Stimulated activated CD4-positive, alpha-beta T cell treated with anti-CD3 and anti-CD28 coated beads, TNF-alpha, amount 100 ng/mL, for 1 hour (primary cell): ENCODE measurements around the gene MYO1A.
"Not testable (repeated sequence)": the region's sequence is repeated elsewhere in the genome, so short reads cannot be mapped to it uniquely, and the experiment has no call there.

Experiments used
- DNase-seq, 3 donors: peaks; one replicate each; pipeline ENCODE4 v3.0.0-alpha.2; 2020; ENCODE audit warnings: low read depth in 3 of 3, low spot score in 1 of 3

The MYO1A gene

DNA sequence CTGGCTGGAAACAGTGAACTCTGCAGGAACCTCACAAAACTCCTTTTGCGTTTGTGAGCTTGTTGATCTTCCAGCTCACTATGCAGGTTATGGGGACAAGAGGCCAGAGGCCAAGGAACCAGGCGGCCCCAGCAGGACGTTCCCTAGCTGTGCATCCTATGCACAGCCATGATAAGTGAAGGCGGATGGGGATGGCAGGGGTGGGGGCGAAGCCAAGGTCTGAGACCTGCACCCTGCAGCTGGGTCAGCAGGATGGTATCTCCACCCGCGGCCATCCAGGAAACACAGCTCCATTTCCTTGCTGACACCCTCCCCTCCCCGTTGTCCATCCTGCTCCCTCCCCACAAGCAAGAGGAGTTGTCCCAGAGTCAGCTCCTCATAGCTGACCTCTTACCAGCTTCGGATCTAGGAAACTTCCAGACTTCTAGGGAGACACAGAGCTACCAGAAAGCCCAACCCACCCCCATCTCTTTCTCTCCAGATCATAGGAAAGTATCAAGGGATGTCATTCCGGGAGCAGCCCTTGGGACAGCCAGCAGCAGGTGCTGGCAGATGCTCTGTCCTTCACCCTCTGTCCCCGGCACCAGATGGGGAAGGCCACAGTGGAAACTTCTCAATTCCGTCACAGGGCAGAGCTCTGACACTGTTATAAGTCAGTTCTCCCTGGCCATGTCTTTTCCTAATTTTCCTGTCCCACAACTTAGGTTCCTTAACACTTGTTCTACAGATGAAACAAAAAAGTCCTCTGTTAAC lies 53.0 kb downstream of the MYO1A start:
- no peak for DNase-seq

DNA sequence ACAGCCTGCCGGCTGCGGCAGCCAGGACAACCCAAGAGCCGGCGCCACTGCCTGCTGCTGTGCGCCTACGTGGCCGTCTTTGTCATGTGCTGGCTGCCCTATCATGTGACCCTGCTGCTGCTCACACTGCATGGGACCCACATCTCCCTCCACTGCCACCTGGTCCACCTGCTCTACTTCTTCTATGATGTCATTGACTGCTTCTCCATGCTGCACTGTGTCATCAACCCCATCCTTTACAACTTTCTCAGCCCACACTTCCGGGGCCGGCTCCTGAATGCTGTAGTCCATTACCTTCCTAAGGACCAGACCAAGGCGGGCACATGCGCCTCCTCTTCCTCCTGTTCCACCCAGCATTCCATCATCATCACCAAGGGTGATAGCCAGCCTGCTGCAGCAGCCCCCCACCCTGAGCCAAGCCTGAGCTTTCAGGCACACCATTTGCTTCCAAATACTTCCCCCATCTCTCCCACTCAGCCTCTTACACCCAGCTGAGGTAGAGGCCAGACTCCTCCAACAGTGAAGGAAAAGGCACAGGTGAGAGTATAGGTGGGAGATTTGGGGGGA lies 53.9 kb downstream of the MYO1A start:
- DNase-seq: no peak

DNA sequence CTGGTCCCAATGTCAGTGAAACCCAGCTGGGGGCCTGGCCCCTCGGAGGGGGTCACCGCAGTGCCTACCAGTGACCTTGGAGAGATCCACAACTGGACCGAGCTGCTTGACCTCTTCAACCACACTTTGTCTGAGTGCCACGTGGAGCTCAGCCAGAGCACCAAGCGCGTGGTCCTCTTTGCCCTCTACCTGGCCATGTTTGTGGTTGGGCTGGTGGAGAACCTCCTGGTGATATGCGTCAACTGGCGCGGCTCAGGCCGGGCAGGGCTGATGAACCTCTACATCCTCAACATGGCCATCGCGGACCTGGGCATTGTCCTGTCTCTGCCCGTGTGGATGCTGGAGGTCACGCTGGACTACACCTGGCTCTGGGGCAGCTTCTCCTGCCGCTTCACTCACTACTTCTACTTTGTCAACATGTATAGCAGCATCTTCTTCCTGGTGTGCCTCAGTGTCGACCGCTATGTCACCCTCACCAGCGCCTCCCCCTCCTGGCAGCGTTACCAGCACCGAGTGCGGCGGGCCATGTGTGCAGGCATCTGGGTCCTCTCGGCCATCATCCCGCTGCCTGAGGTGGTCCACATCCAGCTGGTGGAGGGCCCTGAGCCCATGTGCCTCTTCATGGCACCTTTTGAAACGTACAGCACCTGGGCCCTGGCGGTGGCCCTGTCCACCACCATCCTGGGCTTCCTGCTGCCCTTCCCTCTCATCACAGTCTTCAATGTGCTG lies 54.6 kb downstream of the MYO1A start:
- no peak for DNase-seq

DNA sequence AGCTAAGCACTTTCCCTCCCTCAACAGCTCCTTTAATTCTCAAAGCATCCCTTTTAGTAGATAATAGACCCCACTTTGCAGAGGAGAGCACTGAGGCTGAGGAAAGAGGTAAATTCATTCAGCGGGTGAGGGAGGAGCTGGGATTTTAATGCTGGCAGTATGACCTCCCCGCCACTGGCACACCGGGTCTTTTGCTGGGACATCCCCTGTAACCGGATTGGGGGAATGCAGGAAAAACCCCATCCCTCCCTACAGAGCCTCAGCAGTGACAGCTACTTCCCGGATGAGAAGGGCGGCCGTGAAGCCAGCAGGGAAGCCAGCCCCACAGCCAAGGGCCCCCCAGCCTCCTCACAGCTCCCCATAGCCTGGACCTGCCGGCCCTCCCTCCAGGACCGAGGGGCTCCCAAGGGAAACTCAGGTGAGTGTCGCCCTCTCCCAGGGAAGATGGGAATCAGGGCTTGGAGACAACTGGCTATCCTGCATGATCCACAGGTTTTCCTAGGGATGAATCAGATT lies 55.6 kb downstream of the MYO1A start:
- no peak for DNase-seq

DNA sequence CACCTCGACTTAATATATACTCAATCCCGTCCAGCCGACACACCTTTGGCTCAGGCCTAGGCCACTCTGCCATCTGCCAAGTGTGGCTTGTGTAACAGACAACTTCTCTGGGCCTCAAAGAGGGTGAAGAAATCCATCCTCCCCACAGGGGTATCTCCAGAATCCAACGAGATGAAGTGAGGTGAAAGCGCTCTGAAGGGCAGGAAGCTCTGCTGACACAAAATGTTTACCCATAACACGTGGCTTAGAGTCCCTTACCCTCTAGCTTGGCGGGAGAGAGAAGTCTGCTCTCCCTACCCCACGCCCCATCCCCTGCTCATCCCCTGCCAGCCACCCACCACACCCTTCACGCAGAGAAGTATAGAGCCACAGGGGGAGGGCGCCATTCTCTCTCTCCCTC lies 56.6 kb downstream of the MYO1A start:
- DNase-seq: no peak

DNA sequence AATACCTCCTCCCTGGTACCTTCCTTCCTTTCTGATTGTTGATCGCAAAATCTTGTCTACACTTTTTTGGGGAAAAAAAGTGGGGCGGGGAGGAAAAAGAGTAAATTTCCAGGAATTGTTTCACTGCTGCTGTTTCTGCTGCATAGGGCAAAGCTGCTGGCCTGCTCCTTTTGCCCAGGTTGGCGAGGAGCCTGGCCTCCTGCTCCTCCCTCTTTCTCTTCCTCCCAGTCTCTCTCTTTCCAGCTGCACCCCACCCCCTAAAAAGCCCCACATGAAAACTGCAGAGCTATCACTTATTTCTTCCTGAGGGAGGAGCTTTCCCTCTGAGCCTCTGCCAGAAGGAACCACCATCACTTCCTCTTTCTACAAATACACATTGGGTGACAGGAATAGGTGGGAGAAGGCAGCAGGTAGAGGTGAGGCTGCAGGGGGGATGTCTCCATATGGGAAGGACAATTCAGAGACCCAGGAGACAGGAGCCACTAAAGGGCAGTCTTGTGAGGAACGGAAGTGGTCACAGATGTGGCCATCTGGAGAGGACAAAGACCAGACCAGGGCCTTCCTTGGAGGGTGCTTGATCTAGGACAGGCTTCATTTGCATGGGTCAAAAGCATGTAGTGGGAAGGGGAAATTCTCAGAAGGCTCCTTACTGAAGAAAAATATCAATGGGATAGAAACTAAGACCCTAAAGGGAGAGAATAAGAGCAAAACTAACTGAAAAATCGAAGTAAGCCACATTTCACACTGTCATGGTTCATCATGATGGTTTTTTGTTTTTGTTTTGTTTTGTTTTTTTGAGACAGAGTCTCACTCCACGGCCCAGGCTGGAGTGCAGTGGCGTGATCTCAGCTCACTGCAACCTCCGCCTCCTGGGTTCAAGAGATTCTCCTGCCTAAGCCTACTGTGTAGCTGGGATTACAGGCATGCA lies 58.3 kb downstream of the MYO1A start:
- no peak for DNase-seq

DNA sequence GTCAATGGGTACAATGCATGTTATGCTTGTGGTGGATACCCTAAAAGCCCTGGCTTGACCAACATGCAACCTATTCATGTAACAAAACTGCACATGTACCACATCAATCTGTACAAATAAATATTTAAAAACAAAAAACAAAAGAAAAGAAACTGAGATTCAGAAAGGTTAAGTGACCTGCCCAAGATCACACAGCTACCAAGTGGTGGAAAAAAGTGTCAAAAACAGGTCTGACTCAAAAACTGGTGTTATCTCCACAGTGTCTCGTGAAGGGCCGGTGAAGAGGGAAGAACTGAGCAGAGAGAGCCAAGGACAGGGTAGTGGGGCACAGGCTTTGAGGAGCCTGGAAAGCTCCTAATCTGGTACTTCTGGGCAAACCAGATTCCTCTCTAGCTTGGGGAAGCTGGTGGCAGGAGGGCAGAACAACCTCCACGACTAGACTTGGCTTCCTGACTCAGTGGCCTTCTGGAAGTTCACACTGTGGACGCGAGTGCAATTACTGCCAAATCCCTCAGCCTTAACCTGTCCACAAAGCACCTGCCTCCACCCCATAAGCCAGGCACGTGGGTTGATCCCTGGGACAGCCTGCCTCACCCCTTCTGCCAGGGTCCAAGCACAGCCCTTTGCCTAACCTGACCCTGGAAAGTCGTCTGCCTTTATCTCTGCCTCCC lies 59.1 kb downstream of the MYO1A start:
- no peak for DNase-seq

DNA sequence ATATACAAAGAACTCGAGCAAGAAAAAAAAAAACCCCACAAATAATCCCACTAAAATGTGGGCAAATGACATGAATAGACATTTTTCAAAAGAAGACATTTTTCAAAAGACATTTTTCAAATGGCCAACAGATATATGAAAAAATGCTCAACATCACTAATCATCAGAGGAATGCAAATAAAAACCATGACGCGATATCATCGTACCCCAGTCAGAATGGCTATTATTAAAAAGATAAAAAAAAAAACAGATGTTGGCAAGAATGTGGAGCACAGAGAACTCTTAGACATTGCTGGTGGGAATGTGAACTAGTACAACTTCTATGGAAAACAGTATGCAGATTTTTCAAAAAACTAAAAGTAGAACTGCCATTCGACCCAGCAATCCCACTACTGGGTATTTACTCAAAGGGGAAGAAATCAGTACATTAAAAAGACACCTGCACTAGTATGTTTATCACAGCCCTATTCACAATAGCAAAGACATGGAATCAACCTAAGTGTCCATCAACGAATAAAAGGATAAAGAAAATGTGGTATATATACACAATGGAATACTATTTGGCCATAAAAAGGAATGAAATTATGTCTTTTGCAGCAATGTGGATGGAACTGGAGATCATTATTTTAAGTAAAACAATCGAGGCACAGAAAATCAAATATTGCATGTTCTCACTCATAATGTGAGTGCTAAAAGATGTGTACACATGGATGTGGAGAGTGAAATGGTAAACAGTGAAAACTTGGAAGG lies 59.9 kb downstream of the MYO1A start:
- no peak for DNase-seq

DNA sequence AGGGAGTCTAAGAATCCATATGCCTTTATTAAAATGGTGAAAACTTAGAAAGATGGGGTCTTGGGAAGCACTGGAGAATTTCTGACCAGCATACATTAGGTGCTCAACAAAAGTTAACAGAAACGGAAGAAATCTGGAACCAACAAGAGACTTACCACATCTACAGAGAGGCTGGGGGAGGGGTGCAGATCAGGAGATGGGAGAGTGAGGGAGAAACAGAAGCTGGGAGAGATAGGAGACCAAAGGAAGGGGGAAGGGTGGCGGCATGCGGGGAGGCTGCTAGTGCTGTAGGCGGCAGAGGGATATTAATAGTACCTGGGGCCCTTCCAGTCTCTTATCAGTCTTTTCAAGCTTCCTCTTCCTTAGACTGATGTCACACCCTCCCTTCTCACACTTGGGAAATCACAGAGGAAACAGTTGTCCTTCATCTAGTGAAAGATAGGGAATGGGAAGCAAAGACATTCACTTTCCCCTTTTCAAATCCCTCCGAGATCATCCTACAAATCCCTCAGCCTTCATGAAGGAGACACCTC lies 61.7 kb downstream of the MYO1A start:
- DNase-seq: no peak

DNA sequence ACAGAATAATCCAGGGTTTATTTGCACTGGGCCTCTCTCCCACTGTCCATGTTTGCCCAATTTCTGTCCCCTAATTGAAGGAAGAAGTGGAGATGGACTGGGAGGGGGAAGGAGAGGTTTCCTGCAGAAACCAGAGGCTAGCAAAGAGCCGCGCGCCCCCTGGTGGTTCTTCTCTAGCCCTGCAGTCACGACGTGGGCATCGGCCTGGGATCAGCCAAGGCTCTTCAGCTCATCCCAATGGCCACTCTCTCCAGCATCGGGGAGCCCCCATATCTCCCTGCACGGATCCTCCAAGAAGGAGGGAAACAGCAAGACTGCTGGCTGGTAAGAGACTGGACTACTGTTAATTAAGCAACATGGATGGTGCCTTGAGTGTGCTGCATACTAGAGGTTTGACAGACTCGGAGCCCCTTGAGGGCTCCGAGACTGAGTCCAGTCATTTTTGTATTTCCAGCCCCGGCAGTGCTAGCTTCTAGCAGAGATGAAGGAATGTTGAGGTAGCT lies 62.3 kb downstream of the MYO1A start:
- peak in 2 of 3 donors; percentile 44 to 68 for DNase-seq

DNA sequence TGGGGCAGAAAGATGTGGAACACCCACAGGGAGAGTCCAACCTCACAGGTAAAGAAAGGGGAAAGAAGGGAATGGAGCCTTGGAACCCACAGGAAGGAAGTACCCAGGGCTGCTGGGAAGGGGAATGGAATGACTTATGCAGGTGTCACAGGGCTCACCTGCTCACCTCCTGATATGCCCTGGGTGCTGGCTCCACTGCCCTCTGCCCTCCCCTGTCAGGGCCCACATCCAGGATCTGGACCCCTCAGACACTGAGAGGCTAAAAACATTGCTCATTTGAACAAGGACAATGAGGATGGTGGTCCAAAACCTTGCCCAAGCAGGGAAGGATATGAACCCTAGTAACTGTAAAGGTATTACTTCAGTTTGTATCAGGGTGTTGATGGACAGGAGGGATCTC lies 62.9 kb downstream of the MYO1A start:
- DNase-seq: no peak

DNA sequence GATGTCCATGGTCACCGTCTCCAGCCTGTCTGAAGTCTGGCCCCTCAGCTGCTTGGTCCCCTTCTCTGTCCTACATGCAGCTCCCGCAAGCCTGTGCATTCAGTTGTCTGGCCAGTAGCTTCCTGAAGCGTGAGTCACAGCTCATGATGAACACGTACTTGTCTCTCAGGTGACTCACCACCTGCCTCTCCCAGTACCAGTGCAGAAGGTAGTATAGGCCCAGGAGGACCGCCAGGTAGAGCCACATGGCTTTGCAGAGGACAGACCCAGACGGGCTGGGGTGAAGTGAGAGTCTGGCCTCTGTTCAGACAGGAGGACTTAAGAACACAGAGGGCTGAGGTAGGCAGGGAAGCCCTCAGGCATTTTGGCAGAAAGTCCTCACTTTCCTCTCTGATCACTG lies 64.2 kb downstream of the MYO1A start:
- not testable (repeated sequence) for DNase-seq

DNA sequence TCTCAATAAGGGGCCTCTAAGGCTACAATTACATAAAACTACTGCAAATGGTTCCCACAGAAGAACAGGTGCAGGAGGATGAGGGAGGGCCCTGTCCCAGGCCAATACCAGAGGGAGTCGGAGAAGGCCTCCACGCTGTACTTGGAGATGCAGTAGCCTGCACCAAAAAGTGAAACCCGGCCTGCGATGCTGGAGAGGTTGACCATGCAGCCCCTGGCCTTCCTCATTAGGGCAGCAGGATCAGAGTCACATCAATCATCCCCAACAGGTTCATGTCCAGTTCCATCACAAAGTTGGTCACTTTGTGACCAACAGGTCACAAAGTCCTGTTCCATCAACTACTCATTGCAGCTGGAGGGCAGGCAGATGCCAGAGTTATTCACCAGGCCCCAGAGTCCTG lies 66.5 kb downstream of the MYO1A start:
- DNase-seq: no peak

DNA sequence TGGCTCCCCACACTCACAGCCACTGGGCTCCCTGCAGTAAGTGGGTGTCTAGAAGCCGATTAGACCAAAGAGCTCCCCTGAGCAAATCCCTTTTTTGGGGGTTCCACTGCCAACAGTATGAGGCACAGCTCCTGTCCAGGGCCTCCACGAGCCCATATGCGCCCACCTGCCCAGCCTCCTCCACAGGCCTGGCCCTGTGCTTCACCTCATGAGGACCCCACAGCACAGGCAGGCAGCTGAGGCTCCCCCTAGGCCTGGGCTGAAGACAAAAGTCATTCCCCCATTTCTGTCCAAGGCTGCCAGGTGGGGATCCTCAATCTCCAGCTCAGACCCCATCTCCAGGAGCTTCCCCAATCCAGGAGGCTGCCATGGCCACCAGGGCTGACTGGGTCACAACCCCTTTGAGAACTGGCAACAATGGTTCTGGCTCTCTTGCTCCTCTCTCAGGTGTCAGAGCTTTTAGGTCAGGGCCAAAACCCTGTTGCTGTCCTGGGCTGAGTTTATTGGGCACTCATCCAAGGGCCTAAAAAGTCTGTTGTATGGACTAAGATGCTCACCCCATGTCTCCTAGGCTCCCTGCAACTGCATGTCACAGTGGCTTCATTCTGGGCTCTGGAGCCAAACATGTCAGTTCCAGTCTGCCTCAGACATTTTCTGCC lies 67.2 kb downstream of the MYO1A start:
- DNase-seq: not testable (repeated sequence)

DNA sequence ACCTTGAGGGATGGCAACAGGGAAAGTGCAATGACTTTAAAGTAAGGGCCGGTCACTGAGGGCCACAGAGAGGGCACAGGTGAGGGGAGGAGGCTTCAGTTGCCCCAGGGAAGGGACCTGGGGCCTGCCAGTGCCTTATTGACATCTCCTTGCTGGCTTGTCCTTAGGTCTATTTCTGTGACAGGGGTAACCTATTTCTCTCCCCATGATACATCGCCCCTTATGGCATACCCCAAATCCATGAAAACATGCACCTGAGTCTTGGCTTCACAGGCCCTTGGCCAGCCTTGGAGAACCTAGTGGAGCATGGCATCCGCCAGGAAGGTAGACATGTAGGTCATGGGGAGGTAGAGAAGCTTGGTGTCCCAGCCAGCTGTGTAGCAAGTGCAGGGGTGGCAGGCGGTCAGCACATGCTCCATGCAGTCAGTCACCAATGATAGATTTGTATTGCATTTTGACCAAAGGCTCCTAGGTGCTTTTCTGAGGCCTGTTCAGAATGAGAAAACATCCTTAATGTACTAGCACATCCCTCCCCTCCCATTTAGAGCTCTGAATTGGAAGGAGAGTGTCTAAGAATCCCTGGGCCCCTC lies 68.9 kb downstream of the MYO1A start:
- no peak for DNase-seq

DNA sequence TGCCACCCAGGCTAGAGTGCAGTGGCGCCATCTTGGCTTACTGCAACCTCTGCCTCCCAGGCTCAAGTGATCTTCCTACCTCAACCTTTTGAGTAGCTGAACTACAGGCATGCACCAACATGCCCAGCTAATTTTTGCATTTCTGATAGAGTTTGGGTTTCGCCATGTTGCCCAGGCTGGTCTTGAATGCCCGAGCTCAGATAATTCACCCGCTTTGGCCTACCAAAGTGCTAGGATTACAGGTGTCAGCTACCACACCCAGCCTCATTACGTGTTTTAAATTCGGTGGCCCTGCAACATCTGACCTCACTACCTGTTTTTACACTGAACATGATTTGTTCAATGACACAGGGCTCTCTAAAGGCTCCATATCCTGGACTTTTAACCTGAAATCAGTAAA lies 69.7 kb downstream of the MYO1A start:
- no peak for DNase-seq

DNA sequence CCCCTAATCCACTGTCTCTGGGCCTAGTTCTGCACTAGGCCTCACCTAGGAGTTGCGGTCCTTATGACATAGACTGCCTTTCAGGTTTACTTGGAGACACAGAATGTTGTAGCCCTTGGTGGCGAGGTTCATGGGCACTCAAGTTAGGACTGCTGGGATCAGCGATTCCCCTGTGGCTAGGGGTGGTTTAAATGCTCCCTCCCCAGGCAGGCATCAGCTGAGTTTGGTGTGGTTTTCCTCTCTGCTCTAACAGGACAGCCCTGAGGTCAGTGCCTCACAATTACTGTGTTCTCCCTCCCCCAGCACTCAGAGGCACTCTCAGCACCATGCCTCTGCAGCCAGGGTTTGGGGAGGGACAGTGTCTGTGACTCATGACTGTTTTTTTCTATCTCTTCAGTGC lies 70.3 kb downstream of the MYO1A start:
- no peak for DNase-seq
